ENCODE results near the gene KCNH2. TPM values are rescaled to one million over a fixed set of nuclear protein-coding genes. Genes with fewer than 3 reads are reported as not detected.

The KCNH2 gene
- total RNA-seq, 3 donors from 2014 or later (not counting 1 experiment from before 2014, with no cell fraction given), result 0.39 to 0.60 TPM; not detected in 1

DNA sequence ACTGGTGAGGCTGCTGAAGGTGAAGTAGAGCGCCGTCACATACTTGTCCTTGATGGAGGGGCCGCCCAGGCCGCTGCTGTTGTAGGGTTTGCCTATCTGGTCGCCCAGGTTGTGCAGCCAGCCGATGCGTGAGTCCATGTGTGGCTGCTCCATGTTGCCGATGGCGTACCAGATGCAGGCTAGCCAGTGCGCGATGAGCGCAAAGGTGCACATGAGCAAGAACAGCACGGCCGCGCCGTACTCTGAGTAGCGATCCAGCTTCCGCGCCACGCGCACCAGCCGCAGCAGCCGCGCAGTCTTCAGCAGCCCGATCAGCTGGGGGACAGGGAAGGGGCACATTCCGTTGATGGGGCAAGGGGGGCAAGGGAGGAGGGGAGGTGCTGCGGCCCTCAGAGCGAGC lies 26.6 kb downstream of the KCNH2 start:
- Histone ChIP-seq H3K27me3 (ENCODE audit: control insufficient read depth, insufficient read depth, low read length) (peaks cover 4% of the 10 kb centered on the region), H3K36me3 (ENCODE audit: control insufficient read depth, insufficient read depth, low read length) (no peaks in the 10 kb centered on the region), H3K9me3 (ENCODE audit: control insufficient read depth, insufficient read depth, low read length) (no peaks in the 10 kb centered on the region), H3K27ac (ENCODE audit: low read length) (no peak overlapping the region), H3K4me3 (ENCODE audit: low read length) (no peak overlapping the region), H3K4me1 (ENCODE audit: control insufficient read depth, insufficient read depth, low read length) (no peaks in the 10 kb centered on the region)
- no peak for ATAC-seq
- Mint-ChIP-seq H3K27ac (no peak overlapping the region), H3K36me3 (no peaks in the 10 kb centered on the region), H3K27me3 (ENCODE audit: low read depth in 2 of 2) (peaks cover under 1 to 5% of the 10 kb centered on the region in 2 donors), H3K4me3 (no peak overlapping the region), H3K9me3 (no peaks in the 10 kb centered on the region), H3K4me1 (peaks cover 0 to 5% of the 10 kb centered on the region in 2 donors)
- intact Hi-C loops (cut with micrococcal nuclease), result no loop called here
- TF ChIP-seq, protein P1, sequence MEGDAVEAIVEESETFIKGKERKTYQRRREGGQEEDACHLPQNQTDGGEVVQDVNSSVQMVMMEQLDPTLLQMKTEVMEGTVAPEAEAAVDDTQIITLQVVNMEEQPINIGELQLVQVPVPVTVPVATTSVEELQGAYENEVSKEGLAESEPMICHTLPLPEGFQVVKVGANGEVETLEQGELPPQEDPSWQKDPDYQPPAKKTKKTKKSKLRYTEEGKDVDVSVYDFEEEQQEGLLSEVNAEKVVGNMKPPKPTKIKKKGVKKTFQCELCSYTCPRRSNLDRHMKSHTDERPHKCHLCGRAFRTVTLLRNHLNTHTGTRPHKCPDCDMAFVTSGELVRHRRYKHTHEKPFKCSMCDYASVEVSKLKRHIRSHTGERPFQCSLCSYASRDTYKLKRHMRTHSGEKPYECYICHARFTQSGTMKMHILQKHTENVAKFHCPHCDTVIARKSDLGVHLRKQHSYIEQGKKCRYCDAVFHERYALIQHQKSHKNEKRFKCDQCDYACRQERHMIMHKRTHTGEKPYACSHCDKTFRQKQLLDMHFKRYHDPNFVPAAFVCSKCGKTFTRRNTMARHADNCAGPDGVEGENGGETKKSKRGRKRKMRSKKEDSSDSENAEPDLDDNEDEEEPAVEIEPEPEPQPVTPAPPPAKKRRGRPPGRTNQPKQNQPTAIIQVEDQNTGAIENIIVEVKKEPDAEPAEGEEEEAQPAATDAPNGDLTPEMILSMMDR (IDR thresholded peaks at IDR 0.05), result no peak
- DNase-seq, result no peak
- WGBS (ENCODE audit: insufficient coverage), result 95% methylated on average over 28 of the region's 28 CpGs

DNA sequence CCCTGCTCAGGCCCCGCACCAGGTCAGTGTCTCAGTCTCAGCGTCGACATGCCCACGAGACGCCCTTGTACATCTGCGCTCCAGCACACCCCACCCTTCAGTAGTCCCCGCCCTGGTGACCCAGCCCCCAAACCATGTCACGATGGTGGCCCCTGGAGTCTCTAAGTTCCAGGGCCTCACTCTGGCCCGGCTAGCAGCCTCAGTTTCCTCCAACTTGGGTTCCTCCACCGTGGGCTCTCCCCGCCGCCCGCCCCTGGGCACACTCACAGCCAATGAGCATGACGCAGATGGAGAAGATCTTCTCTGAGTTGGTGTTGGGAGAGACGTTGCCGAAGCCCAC lies 27.0 kb downstream of the KCNH2 start:
- Mint-ChIP-seq H3K9me3 (no peaks in the 10 kb centered on the region), H3K36me3 (no peaks in the 10 kb centered on the region), H3K4me3 (no peak overlapping the region), H3K4me1 (peaks cover 0 to 4% of the 10 kb centered on the region in 2 donors), H3K27me3 (ENCODE audit: low read depth in 2 of 2) (peaks cover 0 to 5% of the 10 kb centered on the region in 2 donors), H3K27ac (no peak overlapping the region)
- no peak overlapping the region for H3K4me3 ChIP-seq (ENCODE audit: low read length)
- no peaks in the 10 kb centered on the region for H3K9me3 ChIP-seq (ENCODE audit: control insufficient read depth, insufficient read depth, low read length)
- ATAC-seq (no peak), DNase-seq (no peak)
- H3K27ac ChIP-seq (ENCODE audit: low read length), result no peak overlapping the region
- H3K27me3 ChIP-seq (ENCODE audit: control insufficient read depth, insufficient read depth, low read length), result peaks cover 4% of the 10 kb centered on the region
- intact Hi-C loops (cut with micrococcal nuclease), result no loop called here
- TF ChIP-seq, protein P1 (IDR thresholded peaks at IDR 0.05), result no peak
- no peaks in the 10 kb centered on the region for H3K4me1 ChIP-seq (ENCODE audit: control insufficient read depth, insufficient read depth, low read length)
- WGBS (ENCODE audit: insufficient coverage), result 94% methylated on average over 16 of the region's 16 CpGs
- no peaks in the 10 kb centered on the region for H3K36me3 ChIP-seq (ENCODE audit: control insufficient read depth, insufficient read depth, low read length)

- 93% methylated on average over 27 of the region's 27 CpGs for WGBS (ENCODE audit: insufficient coverage)
- Mint-ChIP-seq H3K4me3 (no peak overlapping the region), H3K36me3 (no peaks in the 10 kb centered on the region), H3K9me3 (no peaks in the 10 kb centered on the region), H3K4me1 (no peaks in the 10 kb centered on the region), H3K27me3 (ENCODE audit: low read depth in 2 of 2) (peaks cover 0 to 4% of the 10 kb centered on the region in 2 donors), H3K27ac (no peak overlapping the region)
- no peak overlapping the region for H3K27ac ChIP-seq (ENCODE audit: low read length)
- intact Hi-C loops (cut with micrococcal nuclease), result no loop called here
- no peaks in the 10 kb centered on the region for H3K4me1 ChIP-seq (ENCODE audit: control insufficient read depth, insufficient read depth, low read length)
- DNase-seq (no peak), ATAC-seq (no peak)
- no peak overlapping the region for H3K4me3 ChIP-seq (ENCODE audit: low read length)
- TF ChIP-seq, protein P1 (IDR thresholded peaks at IDR 0.05), result no peak
- no peaks in the 10 kb centered on the region for H3K27me3 ChIP-seq (ENCODE audit: control insufficient read depth, insufficient read depth, low read length)
- H3K36me3 ChIP-seq (ENCODE audit: control insufficient read depth, insufficient read depth, low read length), result no peaks in the 10 kb centered on the region
- H3K9me3 ChIP-seq (ENCODE audit: control insufficient read depth, insufficient read depth, low read length), result no peaks in the 10 kb centered on the region
Observed at GRCh38 chr7:150950496-150951180, 27.5 kb downstream of the KCNH2 start.

DNA sequence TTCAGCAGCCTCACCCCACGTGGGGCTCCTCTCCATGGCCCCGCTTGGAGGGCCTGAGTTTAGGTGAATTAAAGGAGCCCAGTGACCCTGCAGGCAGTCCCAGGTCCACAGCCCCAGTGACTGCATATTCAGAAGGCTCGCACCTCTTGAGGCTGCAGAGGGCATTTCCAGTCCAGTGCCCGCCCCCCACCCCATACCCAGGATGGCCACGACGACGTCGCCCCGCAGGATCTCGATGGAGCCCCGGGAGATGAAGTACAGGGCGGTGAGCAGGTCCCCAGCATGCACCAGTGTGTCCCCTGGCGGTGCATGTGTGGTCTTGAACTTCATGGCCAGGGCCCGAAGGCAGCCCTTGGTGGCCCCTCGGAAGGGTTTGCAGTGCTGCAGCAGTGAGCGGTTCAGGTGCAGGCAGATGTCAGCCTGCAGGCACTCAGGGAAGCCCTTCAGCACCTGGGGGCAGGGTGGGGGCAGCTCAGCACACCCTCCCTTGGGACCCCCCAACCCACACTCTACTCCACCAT lies 28.1 kb downstream of the KCNH2 start:
- H3K4me1 ChIP-seq (ENCODE audit: control insufficient read depth, insufficient read depth, low read length), result no peaks in the 10 kb centered on the region
- H3K4me3 ChIP-seq (ENCODE audit: low read length), result no peak overlapping the region
- WGBS (ENCODE audit: insufficient coverage), result 93% methylated on average over 15 of the region's 16 CpGs
- ATAC-seq (no peak), DNase-seq (no peak)
- no peaks in the 10 kb centered on the region for H3K36me3 Mint-ChIP-seq
- H3K27me3 ChIP-seq (ENCODE audit: control insufficient read depth, insufficient read depth, low read length), result no peaks in the 10 kb centered on the region
- peaks cover 0 to 8% of the 10 kb centered on the region in 2 donors for H3K27me3 Mint-ChIP-seq (ENCODE audit: low read depth in 2 of 2)
- H3K9me3 Mint-ChIP-seq, result no peaks in the 10 kb centered on the region
- no peaks in the 10 kb centered on the region for H3K36me3 ChIP-seq (ENCODE audit: control insufficient read depth, insufficient read depth, low read length)
- no peaks in the 10 kb centered on the region for H3K4me1 Mint-ChIP-seq
- H3K27ac ChIP-seq (ENCODE audit: low read length), result no peak overlapping the region
- no peaks in the 10 kb centered on the region for H3K9me3 ChIP-seq (ENCODE audit: control insufficient read depth, insufficient read depth, low read length)
- TF ChIP-seq, protein P1 (IDR thresholded peaks at IDR 0.05), result no peak
- intact Hi-C loops (cut with micrococcal nuclease), result no loop called here
- H3K27ac Mint-ChIP-seq, result no peak overlapping the region
- no peak overlapping the region for H3K4me3 Mint-ChIP-seq

All from natural killer cell (primary cell).